NOMO-1 treated with DMSO at 0.1 percent for 48 hours (cell line): ENCODE measurements around the gene HPCAL1.
A peak's percentile ranks its signal among the peaks of the same experiment; 100 is the strongest.
"Not testable (repeated sequence)": the region's sequence is repeated elsewhere in the genome, so short reads cannot be mapped to it uniquely, and the experiment has no call there.

Experiments
- DNase-seq: peaks from one replicate; lab custom pipeline; 2025; ENCODE audit not compliant: unreplicated experiment; lab: John Stamatoyannopoulos, UW

HPCAL1 gene

DNA sequence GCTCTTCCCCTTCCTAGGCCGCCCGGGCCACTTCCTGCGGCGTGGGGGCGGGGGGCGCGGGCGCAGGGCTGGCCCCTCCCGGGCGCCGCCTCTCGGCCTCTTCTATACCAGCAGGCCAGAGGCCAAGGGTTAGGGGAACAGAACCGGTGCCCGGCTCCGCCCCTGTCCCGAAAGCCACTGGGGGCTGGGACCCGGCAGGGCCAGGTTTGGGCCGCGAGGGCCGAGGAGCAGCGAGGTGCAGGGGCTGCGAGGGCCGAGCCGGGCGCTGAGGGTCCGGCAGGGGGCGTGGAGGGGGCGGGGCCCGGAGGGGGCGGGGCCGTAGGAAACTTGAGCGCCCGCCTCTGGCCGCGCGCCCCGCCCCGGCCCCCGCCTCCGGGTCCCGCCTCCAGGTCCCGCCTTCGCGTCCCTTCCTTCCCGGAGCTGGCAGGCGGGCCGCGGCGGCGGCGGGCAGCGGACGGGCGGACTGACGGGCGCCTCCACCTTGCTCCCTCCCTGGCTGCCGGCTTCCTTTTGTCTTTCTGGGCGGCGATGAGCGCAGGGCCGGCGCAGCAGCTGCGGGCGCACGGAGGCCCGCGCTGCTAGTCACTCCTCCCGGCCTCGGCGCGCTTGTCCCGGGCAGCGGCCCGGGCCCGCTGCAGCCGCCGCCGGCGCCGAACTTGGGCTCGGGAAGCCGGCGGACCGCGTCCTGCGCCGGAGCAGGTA, at the start of gene HPCAL1:
TSS of gene HPCAL1 (plus strand) at position 426 of the 702 bp plus-strand sequence. CDS start 116,854 bp downstream, outside the sequence.
- DNase-seq: peak; percentile 94

DNA sequence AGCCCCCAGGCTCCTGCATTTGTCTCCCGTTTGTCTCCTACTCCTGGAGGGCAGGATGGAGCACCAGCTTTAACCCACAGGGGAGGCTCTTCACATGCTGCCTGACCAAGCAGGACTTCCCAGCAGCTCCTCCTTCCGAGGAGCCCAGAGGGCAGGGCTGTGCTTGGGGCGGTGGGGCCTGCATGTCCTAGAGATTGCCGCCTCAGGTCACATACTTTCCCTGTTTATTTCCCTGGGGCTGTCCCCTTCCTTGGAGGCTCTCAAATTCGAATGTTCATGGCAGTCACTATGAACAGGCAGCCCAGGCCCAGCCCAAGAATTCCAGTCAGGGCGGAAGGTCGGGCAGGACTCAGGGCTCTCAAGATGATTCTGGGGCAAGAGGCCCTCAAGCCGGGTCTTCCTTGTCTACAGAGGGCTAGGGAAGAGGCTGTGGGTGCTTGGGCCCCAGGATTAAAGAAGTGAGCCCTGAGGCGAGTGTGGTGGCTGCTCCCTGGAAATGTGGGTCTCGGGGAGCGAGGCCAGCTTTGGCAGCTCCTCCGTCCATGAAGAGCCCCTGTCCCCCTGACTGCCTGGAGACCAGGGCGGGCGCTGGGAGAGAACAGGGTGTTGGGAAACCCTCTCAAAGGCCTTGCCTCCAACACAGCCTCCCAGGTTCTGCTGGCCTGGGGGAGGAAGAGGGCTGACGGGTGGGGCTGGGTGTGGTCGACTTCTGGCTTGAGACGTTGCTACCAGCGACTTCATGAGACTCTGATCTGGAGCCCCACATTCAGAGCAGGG, 48.9 kb upstream of the HPCAL1 start:
- DNase-seq: no peak

DNA sequence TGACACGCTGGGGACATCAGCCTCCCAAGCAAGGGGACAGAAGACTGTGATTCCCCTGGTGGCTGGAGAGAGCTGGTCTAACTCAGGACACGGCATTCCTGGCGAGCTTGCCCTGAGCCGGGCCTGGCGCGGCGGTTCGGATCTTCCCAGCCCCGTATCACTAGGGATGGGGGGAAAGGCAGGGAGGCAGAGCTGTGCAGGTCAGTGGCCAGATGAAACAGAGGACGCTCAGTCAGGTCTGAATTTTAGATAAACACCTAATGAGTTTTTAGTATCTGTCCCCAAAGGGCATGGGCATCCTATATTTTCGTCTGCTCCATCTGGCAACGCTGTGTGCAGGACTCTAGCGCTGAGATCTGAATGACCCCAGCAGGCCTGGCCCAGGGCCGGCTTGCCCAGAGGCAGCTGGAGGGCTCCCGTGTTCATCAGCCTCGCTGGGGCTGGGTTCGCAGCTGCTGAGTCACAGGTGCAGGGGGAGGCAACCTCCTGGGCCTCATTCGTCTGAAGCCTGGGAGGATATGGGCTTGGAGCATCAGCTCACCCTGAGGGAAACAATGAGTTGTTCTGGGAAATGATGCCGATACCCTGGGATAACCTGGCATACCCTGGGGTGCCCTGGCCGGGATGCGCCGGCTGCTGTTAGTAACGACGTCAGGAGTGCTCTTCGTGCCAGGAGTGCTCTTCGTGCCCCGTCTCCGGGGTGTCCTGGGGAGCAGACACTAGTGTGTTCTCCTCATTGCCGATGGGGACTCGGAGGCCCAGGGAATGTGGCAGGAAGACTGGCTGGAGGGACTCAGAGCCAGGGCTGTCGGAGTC, 48.1 kb upstream of the HPCAL1 start:
- no peak for DNase-seq

DNA sequence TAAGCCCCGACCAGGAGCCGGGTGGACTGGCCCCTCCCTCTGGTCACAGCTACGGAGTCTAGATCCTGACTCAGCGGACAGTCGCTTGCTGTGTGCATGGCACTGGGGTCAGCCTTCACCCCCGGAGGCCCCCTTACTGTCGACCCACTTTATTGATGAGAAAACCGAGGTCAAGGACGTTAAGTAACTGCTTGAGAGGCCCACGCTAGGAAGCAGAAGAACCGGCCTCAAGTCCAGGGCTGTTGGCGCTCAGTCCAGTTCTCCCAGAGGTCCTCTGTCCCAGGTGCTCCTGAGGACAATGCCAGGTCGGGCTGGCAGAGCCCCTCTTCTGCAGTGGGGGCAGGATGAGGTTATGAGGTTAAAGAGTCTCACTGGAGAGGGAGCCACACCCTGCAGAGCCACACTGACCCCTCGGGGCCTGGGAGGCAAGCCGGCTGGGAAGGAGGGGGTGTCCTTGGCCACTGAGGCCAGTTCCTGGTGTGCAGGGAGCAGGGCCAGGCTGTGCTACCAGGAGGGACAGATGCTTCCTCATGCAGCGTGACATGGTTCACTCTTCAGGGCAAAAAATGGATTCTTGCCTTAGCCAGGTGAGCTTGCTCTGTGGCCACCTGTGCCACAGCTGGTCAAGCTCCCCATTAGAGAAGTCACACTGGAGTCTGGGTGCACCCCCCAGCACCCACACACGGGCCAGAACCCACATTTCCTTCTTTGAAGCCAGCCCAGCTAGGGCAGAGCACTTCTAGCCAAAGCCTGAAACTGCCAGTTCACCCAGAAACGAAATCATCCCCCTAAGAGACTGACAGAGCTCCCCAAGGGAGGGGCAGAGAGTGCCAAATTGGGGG, 47.3 kb upstream of the HPCAL1 start:
- no peak for DNase-seq

DNA sequence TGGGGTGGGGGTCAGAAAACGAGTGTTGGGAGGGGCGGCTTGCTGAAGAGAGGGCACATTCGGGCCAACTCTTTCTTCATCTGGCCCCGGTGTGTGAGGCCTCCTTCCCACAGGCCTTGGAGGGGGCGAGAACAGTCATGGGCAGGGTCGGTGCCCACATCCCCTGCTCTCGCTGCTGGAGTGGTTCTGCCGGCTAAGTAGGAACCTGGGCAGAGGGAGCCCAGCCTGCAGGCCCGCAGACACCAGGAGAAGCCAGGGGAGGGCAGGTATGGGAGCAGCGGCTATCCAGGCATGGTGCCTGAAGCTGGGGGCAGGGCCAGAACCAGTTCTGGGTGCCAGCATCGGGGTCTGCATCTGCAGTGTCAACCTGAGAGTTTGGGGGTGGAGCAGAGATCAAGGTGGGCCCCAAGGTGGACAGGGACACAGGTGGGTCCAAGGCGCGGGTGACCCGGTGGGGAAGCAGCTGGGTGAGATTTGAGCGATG, 46.6 kb upstream of the HPCAL1 start:
- no peak for DNase-seq

DNA sequence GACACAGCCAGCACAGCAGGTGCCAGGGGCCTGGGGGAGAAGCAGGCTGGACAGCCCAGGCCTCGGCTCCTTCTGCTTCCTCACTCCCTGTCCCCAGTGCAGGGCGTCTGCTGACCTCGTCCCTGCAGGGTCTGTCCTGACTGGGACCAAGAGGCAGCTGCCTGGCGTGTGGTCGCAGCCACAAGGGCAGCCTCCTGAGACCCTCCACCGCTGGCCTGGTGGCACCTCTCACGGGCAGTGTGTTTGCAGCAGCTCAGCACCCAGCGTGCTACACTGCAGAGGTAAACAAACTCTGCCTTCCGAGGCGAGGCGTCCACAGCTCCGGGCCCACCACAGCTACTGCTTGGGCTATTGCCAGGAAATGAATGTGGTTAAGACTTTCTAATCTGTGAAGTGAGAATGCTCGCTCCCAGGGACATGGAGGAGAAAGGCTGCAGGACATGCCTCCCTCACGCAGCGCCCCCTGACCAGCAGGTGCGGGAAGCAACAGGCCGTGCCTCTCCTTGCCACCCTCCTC, 46.1 kb upstream of the HPCAL1 start:
- no peak for DNase-seq

DNA sequence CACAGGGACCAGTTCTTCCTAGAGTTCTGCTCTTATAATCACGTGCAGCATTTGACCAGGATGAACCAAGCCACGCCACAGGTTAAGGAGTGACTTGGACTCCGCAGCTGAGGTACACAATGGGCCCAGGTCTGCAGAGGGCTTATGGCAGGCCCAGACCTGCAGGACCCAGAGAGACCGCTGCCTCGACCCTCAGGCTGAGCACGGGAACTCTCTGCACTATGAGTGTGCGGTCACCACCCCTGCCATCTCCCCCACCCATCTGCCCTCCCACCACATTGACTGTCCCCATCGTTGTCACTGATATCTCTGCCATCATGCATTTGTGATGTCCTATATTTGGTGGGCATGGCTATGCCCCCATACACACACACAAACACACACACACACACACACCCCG, 45.7 kb upstream of the HPCAL1 start:
- no peak for DNase-seq

DNA sequence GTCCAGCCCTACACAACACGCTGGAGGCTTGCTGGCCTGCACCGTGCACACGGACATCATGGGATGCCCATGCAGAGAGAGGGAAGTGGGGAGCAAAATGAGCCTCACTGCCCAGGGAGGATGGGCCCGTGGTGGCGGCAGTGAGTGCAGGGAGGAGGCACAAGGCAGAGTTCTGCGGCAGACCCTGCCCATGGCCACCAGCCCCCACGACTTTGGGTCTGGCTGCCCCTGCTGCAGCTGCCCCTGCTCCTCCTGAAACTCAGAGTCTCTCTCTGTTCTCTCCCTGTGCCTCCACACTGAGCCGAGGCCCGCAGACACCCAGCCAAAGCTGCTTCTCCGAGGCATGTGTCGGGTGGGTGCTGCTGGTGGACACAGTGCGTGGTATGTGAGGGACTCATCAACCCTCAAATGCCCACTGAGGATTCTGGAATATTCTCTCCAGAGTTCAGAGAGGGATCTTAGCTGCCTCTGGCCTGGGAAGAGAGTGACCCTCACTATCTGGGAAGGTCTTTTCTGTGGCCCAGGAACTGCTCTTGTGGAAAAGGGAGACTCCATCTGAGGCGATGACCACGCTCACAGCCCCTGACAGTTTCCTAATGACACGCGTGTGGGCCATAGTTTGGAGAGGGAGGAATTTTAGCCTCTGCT, 45.1 kb upstream of the HPCAL1 start:
- DNase-seq: no peak

DNA sequence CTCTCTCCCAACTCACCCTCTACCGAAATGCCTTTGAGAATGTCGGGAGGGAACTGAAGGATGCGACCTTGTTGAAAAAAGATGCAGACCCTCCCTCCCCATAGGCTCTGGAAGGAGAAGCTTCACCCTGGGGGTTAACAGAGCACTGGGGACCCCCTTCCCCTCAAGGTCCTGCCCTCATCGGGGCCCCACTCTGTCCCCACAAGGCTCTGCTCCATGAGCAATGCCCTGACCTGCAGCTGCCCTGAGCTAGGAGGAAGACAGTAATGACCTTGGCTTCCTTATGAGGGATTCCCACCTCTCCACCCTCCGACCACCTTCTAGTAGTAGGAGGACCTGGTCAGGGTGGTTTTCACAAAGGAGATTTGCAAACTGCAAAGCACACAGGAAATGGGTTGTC, 44.4 kb upstream of the HPCAL1 start:
- DNase-seq: no peak

DNA sequence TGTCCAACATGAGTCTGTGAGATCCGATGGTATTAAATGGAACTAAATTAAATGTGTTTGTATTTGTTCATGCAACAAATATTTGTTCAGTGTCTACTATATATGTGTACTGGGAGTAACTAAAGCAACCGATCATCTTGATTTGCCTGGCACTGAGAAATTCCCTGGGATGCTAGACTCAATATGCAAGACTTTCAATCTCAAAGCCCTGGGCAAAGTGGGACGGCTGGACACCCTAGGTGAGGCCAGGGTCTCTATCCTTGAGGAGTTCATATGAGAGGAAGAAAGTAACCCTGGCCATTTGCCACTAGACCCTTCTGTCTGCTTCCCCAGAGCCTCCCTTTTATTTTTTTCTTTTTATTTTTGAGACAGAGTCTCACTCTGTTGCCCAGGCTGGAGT, 44.0 kb upstream of the HPCAL1 start:
- no peak for DNase-seq

DNA sequence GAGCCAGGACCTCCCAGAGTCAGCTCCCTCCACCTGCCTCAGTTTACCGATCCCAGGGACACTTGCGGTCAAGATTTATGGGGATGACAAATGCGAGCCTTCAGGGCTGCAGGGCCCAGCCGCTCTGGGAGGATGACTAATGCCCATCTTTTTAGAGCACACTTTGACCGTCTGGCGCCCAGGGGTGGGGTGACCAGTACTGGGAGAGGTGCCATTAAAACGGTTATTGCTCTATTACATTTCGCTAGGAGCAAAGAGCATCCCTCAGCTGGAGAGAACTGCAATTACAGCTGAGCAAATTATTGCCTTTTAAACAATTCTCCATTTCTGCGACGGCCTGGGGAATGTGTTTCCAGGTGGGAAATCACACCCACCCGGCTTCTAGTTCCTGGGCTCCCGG, 42.6 kb upstream of the HPCAL1 start:
- no peak for DNase-seq

DNA sequence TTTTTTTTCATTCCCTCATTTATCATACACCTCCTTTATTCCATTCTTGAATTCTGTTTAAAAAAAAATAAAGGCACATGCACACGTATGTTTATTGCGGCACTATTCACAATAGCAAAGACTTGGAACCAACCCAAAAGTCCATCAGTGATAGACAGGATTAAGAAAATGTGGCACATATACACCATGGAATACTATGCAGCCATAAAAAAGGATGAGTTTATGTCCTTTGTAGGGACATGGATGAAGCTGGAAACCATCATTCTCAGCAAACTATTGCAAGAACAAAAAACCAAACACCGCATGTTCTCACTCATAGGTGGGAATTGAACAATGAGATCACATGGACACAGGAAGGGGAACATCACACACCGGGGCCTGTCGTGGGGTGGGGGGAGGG, 39.2 kb upstream of the HPCAL1 start:
- DNase-seq: not testable (repeated sequence)

DNA sequence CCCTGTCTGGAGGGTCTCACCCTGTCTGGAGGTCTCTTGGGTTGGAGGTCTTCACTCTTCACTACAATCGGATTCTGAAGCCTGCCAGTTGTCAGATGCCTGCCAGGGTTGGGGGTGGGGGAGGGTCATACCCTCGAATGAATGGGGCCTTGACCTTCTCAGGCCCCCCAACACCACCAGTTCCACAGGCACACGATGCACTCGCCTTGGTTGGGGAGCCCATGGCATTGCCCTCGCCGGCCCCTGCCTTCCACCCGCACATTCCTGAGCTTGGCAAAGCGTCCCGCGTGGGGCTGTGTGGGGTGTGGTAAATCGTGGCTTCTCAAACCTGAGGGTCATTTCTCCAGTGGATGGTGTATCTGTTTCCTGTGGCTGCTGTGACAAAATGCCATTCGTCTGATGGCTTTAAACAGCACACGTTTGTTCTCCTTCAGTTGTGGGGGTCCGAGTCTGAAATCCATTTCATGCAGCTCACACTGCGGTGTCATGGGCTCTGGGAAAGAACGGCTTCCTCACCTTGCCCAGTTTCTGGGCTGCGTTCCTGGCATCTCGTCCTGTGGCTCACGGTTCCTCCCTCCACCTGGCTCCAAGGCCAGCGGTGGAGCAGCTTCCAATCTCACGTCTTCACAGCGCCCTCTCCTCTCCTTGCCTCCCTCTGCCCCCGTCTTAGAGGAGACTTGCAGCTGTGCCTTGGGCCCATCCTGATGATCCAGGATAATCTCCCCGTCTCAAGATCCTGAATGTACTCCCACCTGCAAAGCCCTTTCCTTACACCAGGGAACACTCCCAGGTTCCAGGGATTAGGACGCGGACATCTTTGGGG, 38.0 kb upstream of the HPCAL1 start:
- DNase-seq: no peak

DNA sequence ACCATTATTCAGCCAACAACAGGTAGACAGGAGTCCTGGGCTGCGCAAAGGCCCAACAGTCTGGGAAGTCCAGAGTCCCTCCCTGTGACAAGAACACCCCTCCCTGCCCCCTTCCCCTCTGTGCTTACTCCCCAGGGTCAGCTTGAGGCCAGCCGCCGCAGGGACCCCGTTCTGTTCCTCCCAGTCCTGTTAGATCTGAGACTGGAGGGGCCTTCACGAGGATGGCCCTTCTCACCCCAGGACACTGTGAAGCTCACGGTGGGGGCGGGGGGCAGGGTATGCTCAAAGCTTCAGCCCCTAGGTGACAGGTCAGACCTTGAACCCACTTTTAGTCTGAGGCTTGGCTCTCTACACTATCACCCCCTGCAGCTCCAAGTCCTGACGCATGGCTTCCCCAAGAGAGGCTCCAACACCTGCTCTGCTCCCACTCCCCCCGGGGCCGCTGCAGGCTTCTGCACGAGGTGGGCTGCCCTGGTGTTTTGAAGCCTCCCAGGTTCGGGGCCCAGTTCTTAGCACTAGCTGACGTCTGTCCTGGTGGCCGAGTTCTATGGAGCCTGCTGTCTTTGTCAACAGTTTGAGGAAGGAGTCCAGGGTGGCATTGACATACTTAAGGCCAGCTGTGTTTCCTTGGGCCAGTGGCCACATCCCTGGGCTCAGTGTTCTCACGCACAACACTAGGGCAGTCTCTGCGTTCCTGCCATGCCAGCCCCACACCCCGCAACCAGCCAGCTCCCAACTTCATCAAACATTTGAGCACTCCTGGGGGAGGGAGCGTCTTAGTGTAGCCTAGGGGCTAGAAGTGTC, 37.2 kb upstream of the HPCAL1 start:
- DNase-seq: no peak

DNA sequence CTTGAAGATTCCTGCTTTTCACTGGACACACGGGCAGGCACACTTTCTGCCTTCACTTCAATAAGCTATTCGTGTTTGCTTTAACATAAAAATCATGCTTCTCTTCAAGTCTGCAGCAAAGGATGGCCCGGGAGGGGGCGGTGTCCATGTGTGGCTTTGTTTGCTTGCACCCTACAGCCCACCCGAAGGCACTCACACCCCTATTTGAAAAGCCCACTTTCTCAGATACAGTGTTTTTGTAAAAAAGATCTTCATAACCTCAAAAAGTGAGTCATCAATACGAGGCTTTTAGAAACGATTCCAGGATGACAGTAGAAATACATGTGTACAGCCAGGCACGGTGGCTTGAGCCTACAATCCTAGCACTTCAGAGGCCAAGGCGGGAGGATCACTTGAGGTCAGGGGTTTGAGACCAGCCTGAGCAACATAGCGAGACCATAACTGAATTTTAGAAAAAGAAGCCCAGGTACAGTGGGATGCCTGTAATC, 36.5 kb upstream of the HPCAL1 start:
- DNase-seq: no peak

DNA sequence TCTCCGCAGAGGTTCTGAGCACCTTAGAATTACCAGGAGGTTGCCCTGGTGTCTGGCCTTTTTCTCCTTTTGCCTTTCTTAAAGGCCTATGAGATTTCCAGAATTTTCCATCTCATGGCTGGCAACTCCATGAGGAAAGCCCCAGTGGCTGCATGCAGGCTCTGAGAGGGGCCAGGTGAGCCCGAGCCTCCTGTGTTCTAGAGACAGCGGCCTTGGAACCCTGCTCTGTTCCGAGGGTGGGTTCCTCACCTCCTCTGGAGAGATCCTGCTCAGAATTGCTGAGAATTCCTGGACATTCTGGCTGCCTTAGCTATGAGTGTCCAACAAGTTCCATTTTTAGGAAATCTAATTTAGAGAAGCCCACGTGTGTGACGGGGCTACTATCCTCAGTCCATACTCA, 35.7 kb upstream of the HPCAL1 start:
- no peak for DNase-seq

DNA sequence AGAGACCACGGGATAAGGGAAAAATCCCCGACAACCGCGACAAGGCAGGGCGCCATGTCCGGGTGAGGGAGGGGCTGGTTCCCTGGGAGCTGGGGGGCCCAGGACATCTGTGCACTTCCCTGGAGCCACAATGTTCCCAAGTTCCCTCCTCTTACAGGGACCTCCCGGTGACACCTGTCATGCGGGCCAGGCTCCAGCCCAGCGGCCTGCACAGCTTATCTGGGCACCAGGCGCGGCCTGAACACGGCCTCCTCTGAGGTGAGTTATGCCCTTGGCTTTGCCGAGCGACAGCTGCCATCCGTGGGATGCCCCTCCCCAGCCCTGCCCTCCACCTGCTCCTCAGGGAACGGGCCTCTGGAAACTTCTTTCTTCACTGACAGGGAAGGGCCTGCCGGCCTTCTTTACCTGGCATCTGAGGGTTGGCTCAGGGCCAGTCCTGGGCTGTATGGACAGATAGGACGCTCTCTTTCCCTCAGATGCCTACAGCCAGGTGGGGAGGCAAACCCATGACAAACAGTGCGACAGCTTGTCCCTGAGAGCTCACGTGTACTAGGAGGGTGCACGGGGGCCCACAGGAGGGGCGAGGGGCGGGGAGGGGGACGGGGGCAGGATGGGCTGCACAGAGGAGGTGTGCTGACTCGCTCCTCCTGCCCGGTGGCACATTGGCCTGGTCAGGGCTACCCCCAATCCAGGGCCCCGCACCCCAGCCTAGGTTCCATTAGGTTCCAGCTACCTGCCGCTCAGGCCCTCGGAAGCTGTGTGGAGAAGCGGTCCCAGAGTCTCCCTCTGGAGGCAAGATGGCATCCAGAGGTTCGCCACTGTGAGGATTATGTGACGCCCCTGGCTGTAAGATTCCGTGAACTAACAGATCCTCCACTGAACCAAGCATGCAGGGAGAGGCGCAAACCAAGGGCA, 34.9 kb upstream of the HPCAL1 start:
- DNase-seq: no peak
